Nephron (organoid): ENCODE data around the gene PRMT5.

Experiments
- H3K27ac Mint-ChIP-seq, 3 experiments: 2 replicates each; pipeline ENCODE4 v1.8.0; 2020; ENCODE audit warnings: mixed read lengths in 3 of 3, mild to moderate bottlenecking in 2 of 3, moderate library complexity in 1 of 3
- H3K27me3 Mint-ChIP-seq: 2 replicates; pipeline ENCODE4 v1.8.0; 2021; ENCODE audit warnings: low read depth, mild to moderate bottlenecking, moderate library complexity, mixed read lengths
- H3K36me3 Mint-ChIP-seq: 2 replicates; pipeline ENCODE4 v1.8.0; 2020; ENCODE audit warnings: low read depth, mixed read lengths
- H3K4me1 Mint-ChIP-seq: 2 replicates; pipeline ENCODE4 v1.8.0; 2020; ENCODE audit warnings: mixed read lengths
- H3K4me3 Mint-ChIP-seq, 3 experiments: 2 replicates each; pipeline ENCODE4 v1.8.0; 2020; ENCODE audit warnings: mild to moderate bottlenecking in 3 of 3, mixed read lengths in 3 of 3, moderate library complexity in 2 of 3
- H3K9me3 Mint-ChIP-seq: 2 replicates; pipeline ENCODE4 v1.8.0; 2020; ENCODE audit warnings: mixed read lengths
- TF ChIP-seq, protein P1 (sequence below), 3 experiments: fragments of 200-600 bp; sonication (generic); IDR thresholded peaks; one replicate each; pipeline ENCODE4 v1.5.0; 2021; ENCODE audit warnings: antibody characterized with exemption in 3 of 3; ENCODE audit not compliant: unreplicated experiment in 3 of 3

PRMT5 gene

DNA sequence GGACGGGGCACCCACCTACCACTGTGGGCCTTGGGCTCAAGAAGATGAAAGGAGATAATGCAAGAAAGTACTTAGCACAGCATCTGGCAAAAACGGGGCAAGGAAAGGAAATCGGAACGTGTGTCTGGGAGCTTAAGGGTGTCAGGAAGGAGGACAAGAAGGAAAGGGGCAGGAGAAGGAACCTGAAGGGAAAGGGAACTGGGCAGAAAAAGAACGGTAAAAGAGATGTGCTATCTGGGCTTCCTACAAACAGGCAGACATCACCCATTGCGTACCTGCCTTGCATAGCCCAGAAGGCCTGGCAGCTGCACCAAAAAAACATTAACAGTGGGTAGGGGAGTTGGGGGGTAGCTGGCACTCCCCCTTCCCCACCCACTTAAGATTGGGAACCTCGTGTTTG is 47.1 kb downstream of the PRMT5 start:
- peaks cover 12% of the 10 kb centered on the region for H3K36me3 Mint-ChIP-seq
- H3K9me3 Mint-ChIP-seq: no peaks in the 10 kb centered on the region
- TF ChIP-seq, protein P1, sequence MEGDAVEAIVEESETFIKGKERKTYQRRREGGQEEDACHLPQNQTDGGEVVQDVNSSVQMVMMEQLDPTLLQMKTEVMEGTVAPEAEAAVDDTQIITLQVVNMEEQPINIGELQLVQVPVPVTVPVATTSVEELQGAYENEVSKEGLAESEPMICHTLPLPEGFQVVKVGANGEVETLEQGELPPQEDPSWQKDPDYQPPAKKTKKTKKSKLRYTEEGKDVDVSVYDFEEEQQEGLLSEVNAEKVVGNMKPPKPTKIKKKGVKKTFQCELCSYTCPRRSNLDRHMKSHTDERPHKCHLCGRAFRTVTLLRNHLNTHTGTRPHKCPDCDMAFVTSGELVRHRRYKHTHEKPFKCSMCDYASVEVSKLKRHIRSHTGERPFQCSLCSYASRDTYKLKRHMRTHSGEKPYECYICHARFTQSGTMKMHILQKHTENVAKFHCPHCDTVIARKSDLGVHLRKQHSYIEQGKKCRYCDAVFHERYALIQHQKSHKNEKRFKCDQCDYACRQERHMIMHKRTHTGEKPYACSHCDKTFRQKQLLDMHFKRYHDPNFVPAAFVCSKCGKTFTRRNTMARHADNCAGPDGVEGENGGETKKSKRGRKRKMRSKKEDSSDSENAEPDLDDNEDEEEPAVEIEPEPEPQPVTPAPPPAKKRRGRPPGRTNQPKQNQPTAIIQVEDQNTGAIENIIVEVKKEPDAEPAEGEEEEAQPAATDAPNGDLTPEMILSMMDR (IDR thresholded peaks at IDR 0.05; ENCODE audit: unreplicated experiment in 3 of 3): no peak
- H3K27me3 Mint-ChIP-seq: peaks cover 5% of the 10 kb centered on the region
- H3K27ac Mint-ChIP-seq: peak overlapping the region; percentile 51 to 91 (median 51)
- H3K4me1 Mint-ChIP-seq: peaks cover 46% of the 10 kb centered on the region
- peak overlapping the region; percentile 19 to 51 (median 26) for H3K4me3 Mint-ChIP-seq

DNA sequence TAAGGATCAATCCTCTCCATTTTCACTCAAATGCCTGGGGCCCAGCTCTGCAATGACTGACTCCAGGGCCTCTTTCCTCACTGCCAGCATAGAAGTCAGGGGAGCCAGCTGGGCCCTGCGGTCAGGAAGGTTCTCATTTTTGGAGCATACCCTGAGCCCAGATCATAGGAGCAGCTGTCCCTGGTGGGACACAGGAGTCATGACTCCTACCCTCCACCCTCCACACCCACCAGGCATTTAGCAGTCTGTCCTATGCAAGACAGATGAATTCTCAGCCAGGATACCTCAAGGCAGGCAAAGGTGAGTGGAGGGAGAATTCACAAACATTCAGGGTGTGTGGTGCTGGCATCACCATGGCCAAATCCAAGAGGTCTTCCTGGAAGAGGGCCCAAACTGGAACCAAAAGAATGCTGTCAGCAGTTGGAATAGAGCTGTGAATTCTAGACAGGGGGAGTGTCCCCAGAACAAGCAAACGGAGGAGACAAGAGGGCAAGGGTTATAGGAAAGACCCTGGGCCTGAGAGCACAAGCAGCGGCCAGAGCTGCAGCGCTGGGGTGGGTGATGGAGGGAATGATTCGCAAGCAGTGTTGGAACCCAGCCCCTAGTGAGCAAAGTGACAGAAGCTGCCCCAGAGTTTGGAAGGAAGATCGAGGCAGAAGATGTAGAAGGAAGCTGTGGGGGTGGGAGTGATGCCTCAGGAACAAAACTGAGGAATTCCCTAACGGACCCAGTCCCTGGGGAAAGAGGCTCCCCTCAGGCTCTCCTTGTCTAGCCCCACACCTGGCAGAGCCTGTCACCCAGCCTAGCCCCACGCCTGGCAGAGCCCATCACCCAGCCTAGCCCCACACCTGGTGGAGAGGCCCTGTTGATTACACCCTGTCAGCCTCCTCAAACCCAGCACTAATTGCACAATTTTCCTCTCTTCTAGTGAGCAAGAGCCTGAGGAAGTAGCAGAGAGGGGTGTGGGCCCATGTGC is 50.6 kb downstream of the PRMT5 start:
- Mint-ChIP-seq H3K9me3 (no peaks in the 10 kb centered on the region), H3K27me3 (no peaks in the 10 kb centered on the region), H3K27ac (peak overlapping the region in 1 of 3 experiments; percentile 4), H3K36me3 (peaks cover 22% of the 10 kb centered on the region), H3K4me3 (no peak overlapping the region), H3K4me1 (peaks cover 19% of the 10 kb centered on the region)
- TF ChIP-seq, protein P1 (IDR thresholded peaks at IDR 0.05; ENCODE audit: unreplicated experiment in 3 of 3): no peak

DNA sequence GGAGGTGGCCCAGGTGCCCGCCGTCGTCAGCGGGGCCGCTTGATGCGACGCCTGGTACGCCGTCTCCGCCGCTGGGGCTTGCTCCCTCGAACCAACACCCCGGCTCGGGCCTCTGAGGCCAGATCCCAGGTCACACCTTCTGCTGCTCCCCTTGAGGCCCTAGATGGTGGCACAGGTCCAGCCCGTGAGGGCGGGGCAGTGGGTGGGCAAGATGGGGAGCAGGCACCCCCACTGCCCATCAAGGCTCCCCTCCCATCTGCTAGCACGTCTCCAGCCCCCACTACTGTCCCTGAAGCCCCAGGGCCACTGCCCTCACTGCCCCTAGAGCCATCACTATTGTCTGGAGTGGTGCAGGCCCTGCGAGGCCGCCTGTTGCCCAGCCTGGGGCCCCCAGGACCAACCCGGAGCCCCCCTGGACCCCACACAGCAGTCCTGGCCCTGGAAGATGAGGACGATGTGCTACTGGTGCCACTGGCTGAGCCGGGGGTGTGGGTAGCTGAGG is 52.1 kb downstream of the PRMT5 start:
- Mint-ChIP-seq H3K4me3 (no peak overlapping the region), H3K27ac (no peak overlapping the region), H3K36me3 (peaks cover 28% of the 10 kb centered on the region), H3K27me3 (no peaks in the 10 kb centered on the region), H3K4me1 (peaks cover 15% of the 10 kb centered on the region), H3K9me3 (no peaks in the 10 kb centered on the region)
- TF ChIP-seq, protein P1 (IDR thresholded peaks at IDR 0.05; ENCODE audit: unreplicated experiment in 3 of 3): no peak

DNA sequence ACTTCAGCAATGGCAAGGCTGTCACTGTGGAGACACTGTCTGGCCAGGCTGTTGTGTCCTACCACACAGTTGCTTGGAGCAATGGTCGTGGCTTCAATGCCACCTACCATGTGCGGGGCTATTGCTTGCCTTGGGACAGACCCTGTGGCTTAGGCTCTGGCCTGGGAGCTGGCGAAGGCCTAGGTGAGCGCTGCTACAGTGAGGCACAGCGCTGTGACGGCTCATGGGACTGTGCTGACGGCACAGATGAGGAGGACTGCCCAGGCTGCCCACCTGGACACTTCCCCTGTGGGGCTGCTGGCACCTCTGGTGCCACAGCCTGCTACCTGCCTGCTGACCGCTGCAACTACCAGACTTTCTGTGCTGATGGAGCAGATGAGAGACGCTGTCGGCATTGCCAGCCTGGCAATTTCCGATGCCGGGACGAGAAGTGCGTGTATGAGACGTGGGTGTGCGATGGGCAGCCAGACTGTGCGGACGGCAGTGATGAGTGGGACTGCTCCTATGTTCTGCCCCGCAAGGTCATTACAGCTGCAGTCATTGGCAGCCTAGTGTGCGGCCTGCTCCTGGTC is 53.3 kb downstream of the PRMT5 start:
- H3K27me3 Mint-ChIP-seq: no peaks in the 10 kb centered on the region
- TF ChIP-seq, protein P1 (IDR thresholded peaks at IDR 0.05; ENCODE audit: unreplicated experiment in 3 of 3): no peak
- H3K9me3 Mint-ChIP-seq: no peaks in the 10 kb centered on the region
- H3K27ac Mint-ChIP-seq: no peak overlapping the region
- H3K36me3 Mint-ChIP-seq: peaks cover 28% of the 10 kb centered on the region
- peak overlapping the region in 2 of 3 experiments; percentile 20 to 22 for H3K4me3 Mint-ChIP-seq
- peaks cover 9% of the 10 kb centered on the region for H3K4me1 Mint-ChIP-seq

DNA sequence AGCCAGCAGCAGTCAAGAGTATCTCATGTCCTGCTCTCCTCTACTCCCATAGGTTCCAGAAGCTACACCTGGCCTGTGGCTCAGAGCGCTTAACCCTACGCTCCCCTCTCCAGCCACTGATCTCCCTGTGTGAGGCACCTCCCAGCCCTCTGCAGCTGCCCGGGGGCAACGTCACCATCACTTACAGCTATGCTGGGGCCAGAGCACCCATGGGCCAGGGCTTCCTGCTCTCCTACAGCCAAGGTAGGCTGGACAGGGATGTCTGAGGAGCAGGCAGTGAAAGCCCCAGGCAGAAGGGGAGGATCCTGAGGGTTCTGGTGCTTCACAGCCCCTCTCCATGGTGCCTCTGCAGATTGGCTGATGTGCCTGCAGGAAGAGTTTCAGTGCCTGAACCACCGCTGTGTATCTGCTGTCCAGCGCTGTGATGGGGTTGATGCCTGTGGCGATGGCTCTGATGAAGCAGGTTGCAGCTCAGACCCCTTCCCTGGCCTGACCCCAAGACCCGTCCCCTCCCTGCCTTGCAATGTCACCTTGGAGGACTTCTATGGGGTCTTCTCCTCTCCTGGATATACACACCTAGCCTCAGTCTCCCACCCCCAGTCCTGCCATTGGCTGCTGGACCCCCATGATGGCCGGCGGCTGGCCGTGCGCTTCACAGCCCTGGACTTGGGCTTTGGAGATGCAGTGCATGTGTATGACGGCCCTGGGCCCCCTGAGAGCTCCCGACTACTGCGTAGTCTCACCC is 54.0 kb downstream of the PRMT5 start:
- Mint-ChIP-seq H3K27ac (no peak overlapping the region), H3K4me1 (peaks cover 13% of the 10 kb centered on the region), H3K36me3 (peaks cover 28% of the 10 kb centered on the region), H3K27me3 (no peaks in the 10 kb centered on the region), H3K9me3 (no peaks in the 10 kb centered on the region), H3K4me3 (no peak overlapping the region)
- TF ChIP-seq, protein P1 (IDR thresholded peaks at IDR 0.05; ENCODE audit: unreplicated experiment in 3 of 3): no peak
